Stromal cell of bone marrow (primary cell): ENCODE data around the gene JMJD6.
"Not testable (repeated sequence)": the region's sequence is repeated elsewhere in the genome, so short reads cannot be mapped to it uniquely, and the experiment has no call there.

Source experiments
- DNase-seq: peaks from one replicate; pipeline ENCODE4 v3.0.0-alpha.2; 2012; ENCODE audit warnings: low read depth

The JMJD6 gene

GRCh38 chr17:76736349-76737081 lies 10.1 kb upstream of the JMJD6 start:
- DNase-seq, result no peak

- DNase-seq, result no peak
These were observed 9.4 kb upstream of the JMJD6 start for GRCh38 chr17:76735586-76736348.

GRCh38 chr17:76735006-76735405 lies 8.6 kb upstream of the JMJD6 start:
- DNase-seq, result no peak

GRCh38 chr17:76734080-76734840 lies 7.9 kb upstream of the JMJD6 start:
- DNase-seq, result no peak

- DNase-seq, result no peak
These were observed 7.2 kb upstream of the JMJD6 start for GRCh38 chr17:76733618-76733957.

GRCh38 chr17:76732734-76733617 lies 6.6 kb upstream of the JMJD6 start:
- DNase-seq, result no peak

GRCh38 chr17:76731800-76732733 lies 5.7 kb upstream of the JMJD6 start:
- DNase-seq, result not testable (repeated sequence)

- no peak for DNase-seq
These were observed 1.5 kb upstream of the JMJD6 start for GRCh38 chr17:76727745-76728456.

- DNase-seq, result no peak
These were observed 641 bp upstream of the JMJD6 start, which contains the start of gene METTL23 for GRCh38 chr17:76726776-76727718. Gene METTL23, plus strand, starts transcription at chr17:76726839. Its CDS starts 2,872 bp downstream, at chr17:76729711.

GRCh38 chr17:76725580-76726230 lies 701 bp downstream of the JMJD6 start:
- no peak for DNase-seq

- no peak for DNase-seq
These were observed 2.6 kb downstream of the JMJD6 start for GRCh38 chr17:76723812-76724211.

GRCh38 chr17:76722977-76723376 lies 3.4 kb downstream of the JMJD6 start:
- DNase-seq, result not testable (repeated sequence)

GRCh38 chr17:76722279-76722678 lies 4.1 kb downstream of the JMJD6 start:
- no peak for DNase-seq

GRCh38 chr17:76721463-76721862 lies 4.9 kb downstream of the JMJD6 start:
- DNase-seq, result no peak

- no peak for DNase-seq
These were observed 5.5 kb downstream of the JMJD6 start for GRCh38 chr17:76720941-76721340.

- no peak for DNase-seq
These were observed 6.2 kb downstream of the JMJD6 start for GRCh38 chr17:76720211-76720610.

GRCh38 chr17:76718516-76718915 lies 7.9 kb downstream of the JMJD6 start:
- no peak for DNase-seq

GRCh38 chr17:76716839-76717215 lies 9.6 kb downstream of the JMJD6 start:
- peak; percentile 76 for DNase-seq
